Caco-2 (cell line): ENCODE results near the gene PRDM1. TPM values are rescaled to one million over a fixed set of nuclear protein-coding genes. Genes with fewer than 3 reads are reported as not detected.

ENCODE experiments used
- BruUV-seq: library from RNA; stranded (reverse); fragments of 400-500 nt; replicated peaks from 2 replicates; lab custom pipeline; 2021; lab: Mats Ljungman, UMichigan
- CTCF ChIA-PET: fragments of 300-600 bp; sonication (Branson Sonifier 250); formaldehyde crosslinking; loops from one replicate; lab custom pipeline; 2022; ENCODE audit warnings: antibody characterized with exemption; lab: Charles Lee
- POLR2A ChIA-PET: fragments of 300-600 bp; sonication (Branson Sonifier 250); formaldehyde crosslinking; loops from one replicate; lab custom pipeline; 2022; ENCODE audit warnings: antibody characterized with exemption; lab: Charles Lee
- DNase-seq, 2 experiments: peaks; one replicate each; pipeline versions ENCODE4 v3.0.0 to v3.0.0-alpha.2; 2020 to 2022
- H3K27me3 ChIP-seq: replicated peaks from 2 replicates; pipeline ENCODE4 v1.6.0; 2011; ENCODE audit warnings: low read length; ENCODE audit not compliant: control insufficient read depth, insufficient read depth
- H3K36me3 ChIP-seq: 2 replicates; pipeline ENCODE4 v1.5.1; 2011; ENCODE audit warnings: low read length; ENCODE audit not compliant: control insufficient read depth, insufficient read depth
- H3K4me1 ChIP-seq: fragments of 250-450 bp; sonication (Bioruptor Pico); 2 replicates; pipeline ENCODE4 v1.5.1; 2020; ENCODE audit warnings: mild to moderate bottlenecking
- H3K4me3 ChIP-seq: 2 replicates; pipeline ENCODE4 v1.5.1; 2011; ENCODE audit warnings: low read depth, mild to moderate bottlenecking, control low read depth, low read length
- H3K9me3 ChIP-seq: fragments of 250-450 bp; sonication (Bioruptor Pico); 2 replicates; pipeline ENCODE4 v1.5.1; 2020; ENCODE audit warnings: mild to moderate bottlenecking, moderate library complexity
- H3K27ac Mint-ChIP-seq: one replicate; pipeline ENCODE4 v1.8.0; 2022; ENCODE audit warnings: mixed read lengths; ENCODE audit not compliant: unreplicated experiment
- H3K27me3 Mint-ChIP-seq: one replicate; pipeline ENCODE4 v1.8.0; 2022; ENCODE audit warnings: mixed read lengths; ENCODE audit not compliant: insufficient read depth, unreplicated experiment
- H3K36me3 Mint-ChIP-seq: one replicate; pipeline ENCODE4 v1.8.0; 2022; ENCODE audit warnings: mild to moderate bottlenecking, mixed read lengths; ENCODE audit not compliant: insufficient read depth, unreplicated experiment
- H3K4me1 Mint-ChIP-seq: one replicate; pipeline ENCODE4 v1.8.0; 2022; ENCODE audit warnings: low read depth, mixed read lengths; ENCODE audit not compliant: unreplicated experiment
- H3K4me3 Mint-ChIP-seq: one replicate; pipeline ENCODE4 v1.8.0; 2022; ENCODE audit warnings: mild to moderate bottlenecking, moderate library complexity, mixed read lengths; ENCODE audit not compliant: unreplicated experiment
- H3K9me3 Mint-ChIP-seq: one replicate; pipeline ENCODE4 v1.8.0; 2022; ENCODE audit warnings: mixed read lengths; ENCODE audit not compliant: unreplicated experiment
- CTCF ChIP-seq, 2 experiments: fragments of 200-600 bp in 1 of 2; IDR thresholded peaks; 1 replicate in 1 of 2; 2 replicates in 1 of 2; pipeline versions ENCODE4 v1.5.1 to v1.8.0; 2011 to 2022; ENCODE audit warnings: antibody characterized with exemption in 1 of 2, control low read depth in 1 of 2, inconsistent platforms in 1 of 2, low read depth in 1 of 2, low read length in 1 of 2, mild to moderate bottlenecking in 1 of 2, moderate library complexity in 1 of 2; ENCODE audit not compliant: insufficient read depth in 1 of 2, severe bottlenecking in 1 of 2, unreplicated experiment in 1 of 2
- intact Hi-C: fragments of 100-400 bp; cut with micrococcal nuclease; formaldehyde crosslinking; loops from one replicate; pipeline ENCODE4 v1.10.0; 2022; ENCODE audit not compliant: unreplicated experiment
- total RNA-seq: library from RNA; stranded (reverse); gene quantifications from 2 replicates; pipeline ENCODE4 v1.2.3, GENCODE V29; 2022

Gene PRDM1
- total RNA-seq, 1 experiment from 2014 or later: 10.4 TPM

- H3K27ac Mint-ChIP-seq: no peak overlapping the region
- POLR2A ChIA-PET: no interaction called here
Observed at GRCh38 chr6:106107043-106107613, 21.0 kb downstream of the PRDM1 start.

DNA sequence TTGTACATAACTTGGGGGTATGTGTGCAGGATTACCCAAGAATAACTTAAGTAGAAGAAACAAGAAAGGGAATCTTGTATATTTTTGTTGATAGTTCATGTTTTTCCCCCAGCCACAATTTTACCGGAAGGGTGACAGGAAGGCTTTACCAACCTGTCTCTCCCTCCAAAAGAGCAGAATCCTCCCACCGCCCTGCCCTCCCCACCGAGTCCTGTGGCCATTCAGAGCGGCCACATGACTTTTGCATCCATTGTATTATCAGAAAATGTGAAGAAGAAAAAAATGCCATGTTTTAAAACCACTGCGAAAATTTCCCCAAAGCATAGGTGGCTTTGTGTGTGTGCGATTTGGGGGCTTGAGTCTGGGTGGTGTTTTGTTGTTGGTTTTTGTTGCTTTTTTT, 22.0 kb downstream of the PRDM1 start:
- DNase-seq: no peak
- H3K27me3 ChIP-seq: no peaks in the 10 kb centered on the region
- H3K36me3 ChIP-seq: peaks cover 3% of the 10 kb centered on the region; the same call in 1 of the 2 replicates
- Mint-ChIP-seq H3K4me3 (no peak overlapping the region), H3K36me3 (peaks cover 23% of the 10 kb centered on the region), H3K27ac (no peak overlapping the region), H3K4me1 (peaks cover 1% of the 10 kb centered on the region), H3K9me3 (no peaks in the 10 kb centered on the region), H3K27me3 (no peaks in the 10 kb centered on the region)
- BruUV-seq: no TSS peak
- no peaks in the 10 kb centered on the region for H3K9me3 ChIP-seq
- no peak for TF ChIP-seq CTCF (IDR thresholded peaks at IDR 0.05; ENCODE audit: insufficient read depth in 1 of 2, low read depth in 1 of 2, low read length in 1 of 2, severe bottlenecking in 1 of 2, unreplicated experiment in 1 of 2)
- POLR2A ChIA-PET: no interaction called here
- no peaks in the 10 kb centered on the region for H3K4me1 ChIP-seq
- H3K4me3 ChIP-seq: no peak overlapping the region
- intact Hi-C loops: no loop called here
- CTCF ChIA-PET: no interaction called here

More at GRCh38 chr6:106107043-106107613, 21.0 kb downstream of the PRDM1 start:
- Histone ChIP-seq H3K9me3 (no peaks in the 10 kb centered on the region), H3K4me1 (no peaks in the 10 kb centered on the region), H3K27me3 (no peaks in the 10 kb centered on the region), H3K4me3 (no peak overlapping the region), H3K36me3 (peaks cover 3% of the 10 kb centered on the region; the same call in 1 of the 2 replicates)
- BruUV-seq: no TSS peak
- CTCF ChIA-PET: no interaction called here
- intact Hi-C loops: no loop called here
- Mint-ChIP-seq H3K9me3 (no peaks in the 10 kb centered on the region), H3K4me1 (peaks cover 6% of the 10 kb centered on the region), H3K36me3 (peaks cover 23% of the 10 kb centered on the region), H3K4me3 (no peak overlapping the region), H3K27me3 (no peaks in the 10 kb centered on the region)
- TF ChIP-seq CTCF (IDR thresholded peaks at IDR 0.05; ENCODE audit: insufficient read depth in 1 of 2, low read depth in 1 of 2, low read length in 1 of 2, severe bottlenecking in 1 of 2, unreplicated experiment in 1 of 2): no peak
- DNase-seq: no peak

DNA sequence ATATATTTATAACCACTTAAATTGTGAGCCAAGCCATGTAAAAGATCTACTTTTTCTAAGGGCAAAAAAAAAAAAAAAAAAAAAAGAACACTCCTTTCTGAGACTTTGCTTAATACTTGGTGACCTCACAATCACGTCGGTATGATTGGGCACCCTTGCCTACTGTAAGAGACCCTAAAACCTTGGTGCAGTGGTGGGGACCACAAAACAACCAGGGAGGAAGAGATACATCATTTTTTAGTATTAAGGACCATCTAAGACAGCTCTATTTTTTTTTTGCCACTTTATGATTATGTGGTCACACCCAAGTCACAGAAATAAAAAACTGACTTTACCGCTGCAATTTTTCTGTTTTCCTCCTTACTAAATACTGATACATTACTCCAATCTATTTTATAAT, 22.9 kb downstream of the PRDM1 start:
- Histone ChIP-seq H3K4me3 (no peak overlapping the region), H3K27me3 (no peaks in the 10 kb centered on the region), H3K9me3 (no peaks in the 10 kb centered on the region), H3K4me1 (no peaks in the 10 kb centered on the region), H3K36me3 (peaks cover 3% of the 10 kb centered on the region; the same call in 1 of the 2 replicates)
- intact Hi-C loops: no loop called here
- no peak for TF ChIP-seq CTCF (IDR thresholded peaks at IDR 0.05; ENCODE audit: insufficient read depth in 1 of 2, low read depth in 1 of 2, low read length in 1 of 2, severe bottlenecking in 1 of 2, unreplicated experiment in 1 of 2)
- Mint-ChIP-seq H3K27me3 (no peaks in the 10 kb centered on the region), H3K4me1 (no peaks in the 10 kb centered on the region), H3K36me3 (peaks cover 23% of the 10 kb centered on the region), H3K4me3 (no peak overlapping the region), H3K27ac (no peak overlapping the region), H3K9me3 (no peaks in the 10 kb centered on the region)
- BruUV-seq: no TSS peak
- CTCF ChIA-PET: no interaction called here
- no peak for DNase-seq
- POLR2A ChIA-PET: no interaction called here
